ENCODE results near the gene ABCC9.

The ABCC9 gene

DNA sequence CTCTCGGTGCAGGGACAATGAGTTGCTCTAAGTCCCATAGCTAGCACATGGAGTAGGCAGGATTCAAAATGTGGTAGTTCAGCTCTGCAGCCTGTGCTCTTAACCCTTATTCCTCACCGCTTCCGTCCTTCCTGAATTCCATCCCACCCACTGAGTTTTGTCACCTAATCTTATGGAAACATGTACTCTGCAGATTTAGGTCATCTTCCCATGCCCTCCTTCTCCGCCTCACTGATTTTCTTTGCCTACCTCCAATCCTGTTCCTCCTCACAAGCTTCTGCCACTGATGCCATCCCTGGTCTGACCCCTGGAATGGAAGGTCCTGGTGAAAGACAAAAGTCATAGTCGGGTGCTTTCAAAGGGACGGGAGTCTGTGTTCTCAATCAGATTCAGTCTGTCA, 46.5 kb upstream of the ABCC9 start:
- TF ChIP-seq, protein P1, sequence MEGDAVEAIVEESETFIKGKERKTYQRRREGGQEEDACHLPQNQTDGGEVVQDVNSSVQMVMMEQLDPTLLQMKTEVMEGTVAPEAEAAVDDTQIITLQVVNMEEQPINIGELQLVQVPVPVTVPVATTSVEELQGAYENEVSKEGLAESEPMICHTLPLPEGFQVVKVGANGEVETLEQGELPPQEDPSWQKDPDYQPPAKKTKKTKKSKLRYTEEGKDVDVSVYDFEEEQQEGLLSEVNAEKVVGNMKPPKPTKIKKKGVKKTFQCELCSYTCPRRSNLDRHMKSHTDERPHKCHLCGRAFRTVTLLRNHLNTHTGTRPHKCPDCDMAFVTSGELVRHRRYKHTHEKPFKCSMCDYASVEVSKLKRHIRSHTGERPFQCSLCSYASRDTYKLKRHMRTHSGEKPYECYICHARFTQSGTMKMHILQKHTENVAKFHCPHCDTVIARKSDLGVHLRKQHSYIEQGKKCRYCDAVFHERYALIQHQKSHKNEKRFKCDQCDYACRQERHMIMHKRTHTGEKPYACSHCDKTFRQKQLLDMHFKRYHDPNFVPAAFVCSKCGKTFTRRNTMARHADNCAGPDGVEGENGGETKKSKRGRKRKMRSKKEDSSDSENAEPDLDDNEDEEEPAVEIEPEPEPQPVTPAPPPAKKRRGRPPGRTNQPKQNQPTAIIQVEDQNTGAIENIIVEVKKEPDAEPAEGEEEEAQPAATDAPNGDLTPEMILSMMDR (IDR thresholded peaks at IDR 0.05; ENCODE audit: insufficient read depth, low read length), result no peak
- TF ChIP-seq GABPA (IDR thresholded peaks at IDR 0.05; ENCODE audit: low read depth) (no peak), SPI1 (IDR thresholded peaks at IDR 0.05; ENCODE audit: borderline replicate concordance, low read depth) (no peak), POLR2AphosphoS5 (IDR thresholded peaks at IDR 0.05; ENCODE audit: low read depth) (no peak)
- TF ChIP-seq, protein P2, sequence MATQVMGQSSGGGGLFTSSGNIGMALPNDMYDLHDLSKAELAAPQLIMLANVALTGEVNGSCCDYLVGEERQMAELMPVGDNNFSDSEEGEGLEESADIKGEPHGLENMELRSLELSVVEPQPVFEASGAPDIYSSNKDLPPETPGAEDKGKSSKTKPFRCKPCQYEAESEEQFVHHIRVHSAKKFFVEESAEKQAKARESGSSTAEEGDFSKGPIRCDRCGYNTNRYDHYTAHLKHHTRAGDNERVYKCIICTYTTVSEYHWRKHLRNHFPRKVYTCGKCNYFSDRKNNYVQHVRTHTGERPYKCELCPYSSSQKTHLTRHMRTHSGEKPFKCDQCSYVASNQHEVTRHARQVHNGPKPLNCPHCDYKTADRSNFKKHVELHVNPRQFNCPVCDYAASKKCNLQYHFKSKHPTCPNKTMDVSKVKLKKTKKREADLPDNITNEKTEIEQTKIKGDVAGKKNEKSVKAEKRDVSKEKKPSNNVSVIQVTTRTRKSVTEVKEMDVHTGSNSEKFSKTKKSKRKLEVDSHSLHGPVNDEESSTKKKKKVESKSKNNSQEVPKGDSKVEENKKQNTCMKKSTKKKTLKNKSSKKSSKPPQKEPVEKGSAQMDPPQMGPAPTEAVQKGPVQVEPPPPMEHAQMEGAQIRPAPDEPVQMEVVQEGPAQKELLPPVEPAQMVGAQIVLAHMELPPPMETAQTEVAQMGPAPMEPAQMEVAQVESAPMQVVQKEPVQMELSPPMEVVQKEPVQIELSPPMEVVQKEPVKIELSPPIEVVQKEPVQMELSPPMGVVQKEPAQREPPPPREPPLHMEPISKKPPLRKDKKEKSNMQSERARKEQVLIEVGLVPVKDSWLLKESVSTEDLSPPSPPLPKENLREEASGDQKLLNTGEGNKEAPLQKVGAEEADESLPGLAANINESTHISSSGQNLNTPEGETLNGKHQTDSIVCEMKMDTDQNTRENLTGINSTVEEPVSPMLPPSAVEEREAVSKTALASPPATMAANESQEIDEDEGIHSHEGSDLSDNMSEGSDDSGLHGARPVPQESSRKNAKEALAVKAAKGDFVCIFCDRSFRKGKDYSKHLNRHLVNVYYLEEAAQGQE (IDR thresholded peaks at IDR 0.05; ENCODE audit: insufficient replicate concordance, low read depth), result no peak
- no peak for DNase-seq (ENCODE audit: low read depth in 1 of 2, low spot score in 1 of 2)
- H3K27ac ChIP-seq (replicated peaks), result no peak overlapping the region
- H3K27me3 ChIP-seq (ENCODE audit: insufficient read depth, poor library complexity, severe bottlenecking), result no peaks in the 10 kb centered on the region
- no peak overlapping the region for H3K4me3 ChIP-seq (replicated peaks; ENCODE audit: insufficient read depth, low read length)

DNA sequence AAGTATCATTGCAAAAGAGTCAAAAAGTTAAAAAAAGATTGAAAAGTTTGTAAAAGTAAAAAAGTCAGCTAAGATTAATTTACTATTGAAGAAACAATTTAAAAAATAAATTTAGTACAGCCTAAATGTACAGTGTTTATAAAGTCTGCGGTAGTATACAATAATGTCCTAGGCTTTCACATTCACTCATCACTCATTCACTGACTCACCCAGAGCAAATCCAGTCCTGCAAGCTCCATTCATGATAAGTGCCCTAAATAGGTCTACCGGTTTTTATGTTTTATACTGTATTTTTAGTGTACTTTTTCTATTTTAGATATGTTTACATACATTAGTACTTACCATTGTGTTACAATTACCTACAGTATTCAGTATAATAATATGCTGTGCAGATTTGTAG, 43.9 kb upstream of the ABCC9 start:
- Histone ChIP-seq H3K27me3 (ENCODE audit: insufficient read depth, poor library complexity, severe bottlenecking) (no peaks in the 10 kb centered on the region), H3K27ac (replicated peaks) (no peak overlapping the region), H3K4me3 (replicated peaks; ENCODE audit: insufficient read depth, low read length) (no peak overlapping the region)
- no peak for DNase-seq (ENCODE audit: low read depth in 1 of 2, low spot score in 1 of 2)
- TF ChIP-seq GABPA (IDR thresholded peaks at IDR 0.05; ENCODE audit: low read depth) (no peak), SPI1 (IDR thresholded peaks at IDR 0.05; ENCODE audit: borderline replicate concordance, low read depth) (no peak), POLR2AphosphoS5 (IDR thresholded peaks at IDR 0.05; ENCODE audit: low read depth) (no peak)

DNA sequence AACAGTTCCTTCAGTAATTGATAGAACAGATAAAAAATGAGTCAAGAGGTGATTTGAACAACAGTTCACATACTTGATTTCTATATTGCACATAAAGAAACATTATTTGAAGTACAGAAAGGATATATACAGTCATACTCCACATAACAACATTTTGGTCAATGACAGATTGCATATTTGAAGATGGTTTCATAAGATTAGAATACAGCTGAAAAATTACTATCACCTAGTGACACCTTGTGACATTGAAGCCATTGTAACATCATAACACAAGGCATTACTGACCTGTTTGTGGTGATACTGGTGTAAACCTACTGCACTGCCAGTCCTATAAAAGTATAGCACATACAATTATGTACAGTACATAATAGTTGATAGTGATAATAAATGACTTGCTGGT, 43.1 kb upstream of the ABCC9 start:
- DNase-seq (ENCODE audit: low read depth in 1 of 2, low spot score in 1 of 2), result no peak
- Histone ChIP-seq H3K4me3 (replicated peaks; ENCODE audit: insufficient read depth, low read length) (no peak overlapping the region), H3K27me3 (ENCODE audit: insufficient read depth, poor library complexity, severe bottlenecking) (no peaks in the 10 kb centered on the region), H3K27ac (replicated peaks) (no peak overlapping the region)
- TF ChIP-seq POLR2AphosphoS5 (IDR thresholded peaks at IDR 0.05; ENCODE audit: low read depth), result no peak
- TF ChIP-seq, protein P2 (IDR thresholded peaks at IDR 0.05; ENCODE audit: insufficient replicate concordance, low read depth), result no peak
- TF ChIP-seq GABPA (IDR thresholded peaks at IDR 0.05; ENCODE audit: low read depth), result no peak
- no peak for TF ChIP-seq SPI1 (IDR thresholded peaks at IDR 0.05; ENCODE audit: borderline replicate concordance, low read depth)
- TF ChIP-seq, protein P1 (IDR thresholded peaks at IDR 0.05; ENCODE audit: insufficient read depth, low read length), result no peak

DNA sequence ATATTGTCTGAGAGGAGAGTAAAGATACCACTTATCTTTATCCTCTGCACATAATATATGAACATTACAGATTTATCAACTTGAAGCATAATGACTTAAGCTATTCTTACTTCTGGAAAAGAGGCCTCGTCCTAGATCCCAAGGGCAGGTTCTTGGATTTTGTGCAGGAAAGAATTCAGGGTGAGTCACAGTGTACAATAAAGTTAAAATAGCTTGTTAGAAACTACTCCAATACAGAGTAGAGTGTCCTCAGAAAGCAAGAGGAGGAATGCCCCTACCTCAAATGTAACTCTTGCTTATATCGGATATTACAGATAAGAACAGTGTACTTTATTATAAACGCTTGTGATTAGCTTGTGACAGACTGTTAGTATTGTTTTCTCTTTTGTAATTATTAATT, 41.9 kb upstream of the ABCC9 start:
- no peak overlapping the region for H3K27ac ChIP-seq (replicated peaks)
- H3K4me3 ChIP-seq (replicated peaks; ENCODE audit: insufficient read depth, low read length), result no peak overlapping the region
- no peak for DNase-seq (ENCODE audit: low read depth in 1 of 2, low spot score in 1 of 2)
- TF ChIP-seq POLR2AphosphoS5 (IDR thresholded peaks at IDR 0.05; ENCODE audit: low read depth) (no peak), SPI1 (IDR thresholded peaks at IDR 0.05; ENCODE audit: borderline replicate concordance, low read depth) (no peak), GABPA (IDR thresholded peaks at IDR 0.05; ENCODE audit: low read depth) (no peak)
- TF ChIP-seq, protein P2 (IDR thresholded peaks at IDR 0.05; ENCODE audit: insufficient replicate concordance, low read depth), result no peak
- TF ChIP-seq, protein P1 (IDR thresholded peaks at IDR 0.05; ENCODE audit: insufficient read depth, low read length), result no peak
- no peaks in the 10 kb centered on the region for H3K27me3 ChIP-seq (ENCODE audit: insufficient read depth, poor library complexity, severe bottlenecking)

All from HL-60 (cell line).